ENCODE data around the gene XIRP2. TPM values are rescaled to one million over a fixed set of nuclear protein-coding genes. Genes with fewer than 3 reads are reported as not detected.

Gene XIRP2
- total RNA-seq, 2 experiments from 2014 or later, result not detected

DNA sequence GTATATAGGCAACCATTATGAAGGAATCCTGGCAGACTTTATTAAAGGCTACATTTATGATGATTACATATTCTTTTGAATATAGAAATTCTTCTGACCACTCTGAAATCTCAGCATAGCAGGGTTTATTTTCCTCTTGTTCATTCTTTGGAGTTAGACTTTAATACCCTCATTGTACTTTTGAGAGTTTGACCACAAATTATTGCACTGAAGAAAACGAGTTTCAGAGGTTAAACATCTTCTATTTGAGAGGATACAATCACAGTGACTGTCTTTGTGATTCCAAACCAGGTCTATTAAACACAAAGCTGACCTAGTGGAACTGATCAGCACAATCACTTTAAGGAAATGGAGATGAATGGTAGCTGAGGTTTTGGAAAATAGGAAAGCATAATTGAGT lies 71.3 kb downstream of the XIRP2 start:
- Mint-ChIP-seq H3K4me3 (no peak overlapping the region), H3K27me3 (no peaks in the 10 kb centered on the region), H3K9me3 (no peaks in the 10 kb centered on the region), H3K4me1 (ENCODE audit: low read depth) (peaks cover 10% of the 10 kb centered on the region), H3K27ac (no peak overlapping the region), H3K36me3 (ENCODE audit: low read depth) (no peaks in the 10 kb centered on the region)
- intact Hi-C loops (cut with DNase I, micrococcal nuclease), result no loop called here
- Histone ChIP-seq H3K27me3 (ENCODE audit: control insufficient read depth in 1 of 2, insufficient read depth in 2 of 2, low read length in 2 of 2) (no peaks in the 10 kb centered on the region), H3K27ac (ENCODE audit: low read depth in 1 of 2, low read length in 2 of 2) (no peak overlapping the region), H3K9me3 (ENCODE audit: control insufficient read depth in 1 of 2, insufficient read depth in 1 of 2, low read length in 2 of 2) (no peaks in the 10 kb centered on the region), H3K4me1 (ENCODE audit: insufficient read depth, low read length) (no peaks in the 10 kb centered on the region), H3K36me3 (ENCODE audit: insufficient read depth, low read length) (no peaks in the 10 kb centered on the region), H3K4me3 (ENCODE audit: low read length) (no peak overlapping the region)
- TF ChIP-seq, protein P1, sequence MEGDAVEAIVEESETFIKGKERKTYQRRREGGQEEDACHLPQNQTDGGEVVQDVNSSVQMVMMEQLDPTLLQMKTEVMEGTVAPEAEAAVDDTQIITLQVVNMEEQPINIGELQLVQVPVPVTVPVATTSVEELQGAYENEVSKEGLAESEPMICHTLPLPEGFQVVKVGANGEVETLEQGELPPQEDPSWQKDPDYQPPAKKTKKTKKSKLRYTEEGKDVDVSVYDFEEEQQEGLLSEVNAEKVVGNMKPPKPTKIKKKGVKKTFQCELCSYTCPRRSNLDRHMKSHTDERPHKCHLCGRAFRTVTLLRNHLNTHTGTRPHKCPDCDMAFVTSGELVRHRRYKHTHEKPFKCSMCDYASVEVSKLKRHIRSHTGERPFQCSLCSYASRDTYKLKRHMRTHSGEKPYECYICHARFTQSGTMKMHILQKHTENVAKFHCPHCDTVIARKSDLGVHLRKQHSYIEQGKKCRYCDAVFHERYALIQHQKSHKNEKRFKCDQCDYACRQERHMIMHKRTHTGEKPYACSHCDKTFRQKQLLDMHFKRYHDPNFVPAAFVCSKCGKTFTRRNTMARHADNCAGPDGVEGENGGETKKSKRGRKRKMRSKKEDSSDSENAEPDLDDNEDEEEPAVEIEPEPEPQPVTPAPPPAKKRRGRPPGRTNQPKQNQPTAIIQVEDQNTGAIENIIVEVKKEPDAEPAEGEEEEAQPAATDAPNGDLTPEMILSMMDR (IDR thresholded peaks at IDR 0.05), result no peak
- ATAC-seq (ENCODE audit: poor library complexity) (no peak), DNase-seq (no peak)
- ChIA-PET POLR2A (no interaction called here), CTCF (no interaction called here)

DNA sequence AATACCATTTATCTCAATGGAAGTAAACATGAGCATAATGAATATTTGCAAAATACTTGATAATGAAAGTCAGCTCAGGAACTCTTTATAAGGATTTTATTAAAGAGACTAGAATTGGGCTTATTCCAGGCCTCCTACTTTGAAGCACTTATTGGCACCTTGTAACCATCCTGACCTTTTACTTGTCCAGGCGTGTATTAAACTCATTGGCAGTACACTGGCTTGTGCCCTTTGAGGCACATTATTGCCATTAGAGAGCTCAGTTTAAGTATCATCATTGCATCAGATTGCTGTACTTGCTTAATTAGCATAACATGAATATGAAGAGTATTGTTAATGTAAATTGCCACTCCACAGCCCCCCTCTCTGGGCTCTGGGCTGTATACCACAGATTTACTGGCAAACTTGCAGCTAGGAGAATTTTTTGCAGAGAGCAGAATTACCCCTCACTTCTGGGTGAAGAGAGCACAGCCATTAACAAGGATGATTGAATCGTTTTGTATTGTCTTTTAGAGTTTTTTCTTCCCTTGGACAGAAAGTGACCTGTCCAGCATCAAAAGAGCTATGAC lies 72.5 kb downstream of the XIRP2 start:
- no peaks in the 10 kb centered on the region for H3K27me3 Mint-ChIP-seq
- TF ChIP-seq, protein P1 (IDR thresholded peaks at IDR 0.05), result no peak
- intact Hi-C loops (cut with DNase I, micrococcal nuclease), result no loop called here
- no peaks in the 10 kb centered on the region for H3K36me3 Mint-ChIP-seq (ENCODE audit: low read depth)
- ChIA-PET CTCF (no interaction called here), POLR2A (no interaction called here)
- peaks cover 10% of the 10 kb centered on the region for H3K4me1 Mint-ChIP-seq (ENCODE audit: low read depth)
- H3K36me3 ChIP-seq (ENCODE audit: insufficient read depth, low read length), result no peaks in the 10 kb centered on the region
- H3K4me1 ChIP-seq (ENCODE audit: insufficient read depth, low read length), result no peaks in the 10 kb centered on the region
- H3K4me3 Mint-ChIP-seq, result no peak overlapping the region
- no peak for ATAC-seq (ENCODE audit: poor library complexity)
- no peaks in the 10 kb centered on the region for H3K9me3 ChIP-seq (ENCODE audit: control insufficient read depth in 1 of 2, insufficient read depth in 1 of 2, low read length in 2 of 2)
- DNase-seq, result no peak
- no peak overlapping the region for H3K27ac ChIP-seq (ENCODE audit: low read depth in 1 of 2, low read length in 2 of 2)
- H3K27ac Mint-ChIP-seq, result no peak overlapping the region
- no peaks in the 10 kb centered on the region for H3K9me3 Mint-ChIP-seq
- H3K4me3 ChIP-seq (ENCODE audit: low read length), result no peak overlapping the region
- H3K27me3 ChIP-seq (ENCODE audit: control insufficient read depth in 1 of 2, insufficient read depth in 2 of 2, low read length in 2 of 2), result no peaks in the 10 kb centered on the region

DNA sequence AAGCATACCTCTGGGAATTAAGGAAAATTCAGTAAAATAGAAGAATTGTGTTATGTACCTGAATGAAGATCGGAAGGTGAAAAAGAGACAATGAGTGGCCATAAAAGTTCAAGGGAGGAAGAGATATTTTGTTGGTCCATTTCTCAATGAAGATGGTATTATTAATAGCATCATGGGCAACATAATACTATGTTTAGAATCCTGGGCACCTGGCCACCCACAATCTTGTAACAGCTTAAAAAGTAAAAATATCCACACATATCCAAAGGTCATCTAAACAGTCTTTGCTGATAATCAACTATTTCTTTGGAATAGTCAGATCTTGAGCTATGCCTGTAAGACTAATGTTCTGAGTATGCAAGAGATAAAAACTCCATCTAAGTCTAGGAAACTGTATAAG lies 73.7 kb downstream of the XIRP2 start:
- Histone ChIP-seq H3K4me3 (ENCODE audit: low read length) (no peak overlapping the region), H3K4me1 (ENCODE audit: insufficient read depth, low read length) (no peaks in the 10 kb centered on the region), H3K9me3 (ENCODE audit: control insufficient read depth in 1 of 2, insufficient read depth in 1 of 2, low read length in 2 of 2) (no peaks in the 10 kb centered on the region), H3K27ac (ENCODE audit: low read depth in 1 of 2, low read length in 2 of 2) (no peak overlapping the region), H3K36me3 (ENCODE audit: insufficient read depth, low read length) (no peaks in the 10 kb centered on the region), H3K27me3 (ENCODE audit: control insufficient read depth in 1 of 2, insufficient read depth in 2 of 2, low read length in 2 of 2) (no peaks in the 10 kb centered on the region)
- Mint-ChIP-seq H3K9me3 (no peaks in the 10 kb centered on the region), H3K27ac (no peak overlapping the region), H3K36me3 (ENCODE audit: low read depth) (no peaks in the 10 kb centered on the region), H3K27me3 (no peaks in the 10 kb centered on the region), H3K4me1 (ENCODE audit: low read depth) (peaks cover 10% of the 10 kb centered on the region), H3K4me3 (no peak overlapping the region)
- ATAC-seq (ENCODE audit: poor library complexity) (no peak), DNase-seq (no peak)
- ChIA-PET POLR2A (no interaction called here), CTCF (no interaction called here)
- intact Hi-C loops (cut with DNase I, micrococcal nuclease), result no loop called here
- TF ChIP-seq, protein P1 (IDR thresholded peaks at IDR 0.05), result no peak

Data from CD4-positive, alpha-beta T cell (primary cell).